HG03103 (cell line): Measurements from ENCODE around the gene FKTN.

Source experiments
- ATAC-seq: cut with Tn5 transposase; IDR thresholded peaks from one replicate; pipeline ENCODE4 v1.9.1; 2021; ENCODE audit warnings: low read depth; ENCODE audit not compliant: unreplicated experiment

FKTN gene

DNA sequence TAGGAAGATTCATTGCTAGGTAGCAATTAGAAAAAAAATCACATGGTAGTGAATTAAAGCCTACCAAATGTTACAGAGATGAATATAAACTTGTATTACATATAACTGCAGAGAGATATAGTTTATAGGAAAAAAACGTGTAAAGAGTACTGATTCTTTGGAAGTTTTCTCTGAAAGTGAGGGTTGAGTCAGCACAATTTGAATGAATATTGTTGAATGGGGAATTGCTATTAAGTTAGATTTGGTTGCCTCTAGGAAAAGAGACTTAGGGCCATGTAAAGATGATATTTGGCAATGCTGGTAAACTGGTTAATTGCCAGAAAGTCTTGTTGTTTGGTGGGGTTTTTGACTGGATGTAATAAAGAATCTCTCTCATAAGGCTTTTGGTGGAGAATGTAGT, 67.2 kb downstream of the FKTN start:
- ATAC-seq = no peak

DNA sequence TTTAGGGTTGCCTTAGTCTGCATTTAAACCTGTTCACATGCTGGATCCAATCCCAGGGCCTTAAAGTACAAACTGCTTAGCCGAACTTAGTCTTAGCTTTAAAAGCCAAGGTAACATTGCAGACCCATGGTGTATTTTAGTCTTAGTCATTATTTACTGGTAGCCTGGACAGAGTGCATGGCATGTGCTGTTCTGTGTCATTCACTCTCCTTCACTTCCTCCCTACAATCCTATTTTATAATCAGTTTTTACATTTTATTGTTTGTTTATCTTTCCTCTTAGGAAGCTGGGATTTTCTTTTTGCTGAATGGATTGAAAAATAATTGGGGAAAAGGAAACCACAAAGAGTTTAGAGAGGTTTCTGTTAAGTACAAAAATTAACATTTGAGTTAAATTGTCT, 74.9 kb downstream of the FKTN start:
- ATAC-seq = no peak

DNA sequence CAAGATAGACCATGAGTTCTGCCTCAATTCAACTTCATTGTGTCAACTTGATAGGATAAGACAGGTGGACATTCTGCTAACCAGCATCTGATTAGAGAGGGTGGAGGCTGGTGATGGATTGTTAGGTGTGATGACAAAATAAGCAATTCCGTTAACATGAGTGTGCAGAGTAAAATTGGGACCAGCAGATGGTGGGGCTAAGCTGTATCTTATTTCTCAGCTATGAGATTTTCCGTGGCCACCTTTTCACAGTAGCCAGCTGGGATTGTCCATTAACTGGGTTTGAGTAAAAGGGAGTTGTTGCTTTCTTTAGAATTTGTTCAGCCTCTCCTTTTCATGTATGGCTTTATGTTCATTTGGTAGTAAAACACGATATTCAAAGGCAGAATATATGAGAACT, 75.5 kb downstream of the FKTN start:
- ATAC-seq = no peak

- ATAC-seq = no peak
These were observed 78.4 kb downstream of the FKTN start for GRCh38 chr9:105636331-105636730.

GRCh38 chr9:105637787-105638395, 80.0 kb downstream of the FKTN start:
- no peak for ATAC-seq

DNA sequence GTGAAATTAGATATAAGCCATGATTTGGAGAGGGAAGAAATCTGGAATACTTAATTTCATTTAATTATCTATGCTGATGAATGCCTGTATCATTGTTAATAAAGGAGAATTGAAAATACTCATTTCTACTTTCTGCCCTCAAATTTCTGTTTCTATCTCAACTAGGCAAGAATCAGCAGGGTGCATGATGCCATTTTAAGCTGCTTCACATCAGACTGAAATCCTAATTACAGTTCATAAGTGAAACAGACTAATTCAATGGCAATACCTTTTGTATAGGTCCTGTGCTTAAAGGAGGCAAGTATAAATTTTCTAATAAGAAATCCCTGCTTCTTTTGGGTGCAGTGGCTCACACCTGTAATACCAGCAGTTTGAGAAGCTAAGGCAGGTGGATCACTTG, 82.0 kb downstream of the FKTN start:
- no peak for ATAC-seq

DNA sequence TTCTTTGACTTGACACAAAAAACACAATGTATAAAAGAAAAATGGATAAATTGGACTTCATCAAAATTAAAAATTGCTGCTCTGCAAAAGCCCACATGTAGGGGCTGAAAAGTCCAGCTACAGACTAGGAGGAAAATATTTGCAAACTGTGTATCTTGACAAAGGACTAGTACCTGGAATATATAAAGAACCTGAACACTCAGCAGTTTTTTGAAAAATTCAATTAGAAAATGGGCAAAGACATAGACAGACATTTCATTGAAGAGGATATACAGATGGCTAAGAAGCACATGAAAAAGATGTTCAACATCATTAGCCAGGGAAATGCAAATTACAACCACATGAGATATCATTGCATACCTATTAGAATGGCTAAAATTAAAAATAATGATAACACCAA, 85.9 kb downstream of the FKTN start:
- ATAC-seq = no peak

GRCh38 chr9:105646879-105647594, 89.1 kb downstream of the FKTN start:
- ATAC-seq = no peak

GRCh38 chr9:105647595-105648349, 89.8 kb downstream of the FKTN start:
- ATAC-seq = no peak

- no peak for ATAC-seq
These were observed 93.9 kb downstream of the FKTN start for GRCh38 chr9:105651806-105652205.

DNA sequence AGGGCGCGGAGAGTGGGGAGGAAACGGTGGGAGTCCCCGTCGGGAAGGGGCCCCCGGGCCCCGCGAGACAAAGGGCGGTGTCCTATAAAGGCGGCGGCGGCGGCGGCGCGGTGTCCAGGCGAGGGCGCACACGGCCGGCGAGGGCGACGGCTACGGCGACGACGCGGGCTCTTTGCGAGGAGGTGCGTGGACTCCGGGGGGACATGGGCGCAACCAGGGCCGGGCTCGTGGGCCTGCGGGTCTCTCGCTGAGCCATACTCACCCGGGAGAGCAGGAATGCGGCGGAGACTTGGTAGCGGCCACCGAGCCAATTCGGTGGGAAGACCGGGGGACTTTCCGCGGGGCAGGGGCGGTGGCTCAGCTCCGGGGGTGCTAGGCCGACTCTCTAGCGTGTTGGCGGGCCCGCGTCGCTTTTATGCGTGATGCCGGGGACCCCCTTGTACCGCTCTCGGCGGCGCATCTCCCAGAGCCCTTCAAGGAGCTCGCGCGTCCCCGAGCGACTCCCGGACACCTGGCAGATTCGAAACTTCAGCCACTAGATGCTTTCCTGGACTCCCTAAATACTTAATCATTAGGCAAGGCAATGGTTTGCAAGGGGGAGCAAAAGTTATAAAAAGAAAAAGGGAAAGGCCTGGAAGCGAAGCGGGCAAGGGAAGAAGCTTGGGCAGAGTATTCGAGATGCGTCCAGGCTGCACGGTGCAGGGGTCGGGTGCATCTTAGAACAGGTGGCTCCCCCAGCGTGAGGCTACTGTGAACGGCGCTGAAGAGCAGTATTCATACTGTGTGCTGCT, 98.4 kb downstream of the FKTN start:
- peak; percentile 55 for ATAC-seq

DNA sequence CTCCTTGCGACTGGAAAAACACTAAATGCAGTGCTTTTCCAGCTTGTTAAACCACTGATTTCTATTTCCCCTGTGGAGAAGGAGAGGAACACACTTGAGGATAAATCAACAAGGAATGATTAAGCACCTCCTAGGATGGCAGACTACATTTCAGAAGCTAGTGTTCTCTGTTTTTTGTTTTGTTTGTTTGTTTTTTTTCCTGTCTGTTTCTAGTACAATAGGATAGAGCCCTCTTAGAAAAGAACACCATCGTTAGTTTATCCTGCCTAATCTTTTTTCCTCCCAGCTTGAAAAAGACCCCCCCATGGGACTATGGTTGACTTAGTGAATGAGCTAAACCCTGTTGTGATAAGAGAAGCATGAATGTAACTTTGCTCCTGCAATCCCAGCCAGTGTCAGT, 100.4 kb downstream of the FKTN start:
- no peak for ATAC-seq

- ATAC-seq = no peak
These were observed 103.1 kb downstream of the FKTN start for GRCh38 chr9:105661011-105661410.

DNA sequence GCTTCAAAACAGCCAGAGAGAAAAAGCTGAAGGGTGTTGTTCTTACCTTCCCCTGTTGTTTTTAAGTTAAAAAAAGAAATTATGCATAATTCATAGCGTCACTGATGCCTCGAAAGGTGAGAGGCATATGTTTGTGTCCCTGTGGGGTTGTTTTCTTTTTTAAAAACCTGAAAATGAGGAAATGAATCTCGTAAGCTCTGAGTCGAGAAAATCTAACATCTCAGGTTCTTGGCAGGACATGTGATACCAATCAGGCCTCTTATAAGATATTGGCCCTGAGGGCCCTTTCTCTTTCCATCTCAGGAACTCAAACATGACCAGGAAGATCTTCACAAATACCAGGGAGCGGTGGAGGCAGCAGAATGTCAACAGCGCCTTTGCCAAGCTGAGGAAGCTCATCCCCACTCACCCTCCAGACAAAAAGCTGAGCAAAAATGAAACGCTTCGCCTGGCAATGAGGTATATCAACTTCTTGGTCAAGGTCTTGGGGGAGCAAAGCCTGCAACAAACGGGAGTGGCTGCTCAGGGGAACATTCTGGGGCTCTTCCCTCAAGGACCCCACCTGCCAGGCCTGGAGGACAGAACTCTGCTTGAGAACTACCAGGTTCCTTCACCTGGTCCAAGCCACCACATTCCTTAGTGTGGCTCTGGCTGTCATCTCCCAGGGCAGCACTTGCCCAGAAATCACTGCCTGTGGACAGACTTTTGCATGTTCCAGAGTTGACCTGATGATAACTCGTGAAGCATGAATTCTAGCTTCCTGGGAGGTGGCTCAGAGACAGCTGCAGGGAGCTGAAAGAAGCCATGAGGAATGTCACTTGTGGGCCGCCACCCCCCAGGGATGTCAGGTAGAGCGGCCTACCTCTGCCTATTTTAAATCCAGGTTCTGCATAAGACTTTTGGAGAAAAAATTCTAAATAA, 104.5 kb downstream of the FKTN start, which contains the start of gene TAL2:
TSS of gene TAL2 (plus strand) at position 274 of the 921 bp plus-strand sequence. CDS start at position 314, 40 bp downstream.
- ATAC-seq = peak; percentile 86

- no peak for ATAC-seq
These were observed 106.0 kb downstream of the FKTN start for GRCh38 chr9:105663914-105664313.

DNA sequence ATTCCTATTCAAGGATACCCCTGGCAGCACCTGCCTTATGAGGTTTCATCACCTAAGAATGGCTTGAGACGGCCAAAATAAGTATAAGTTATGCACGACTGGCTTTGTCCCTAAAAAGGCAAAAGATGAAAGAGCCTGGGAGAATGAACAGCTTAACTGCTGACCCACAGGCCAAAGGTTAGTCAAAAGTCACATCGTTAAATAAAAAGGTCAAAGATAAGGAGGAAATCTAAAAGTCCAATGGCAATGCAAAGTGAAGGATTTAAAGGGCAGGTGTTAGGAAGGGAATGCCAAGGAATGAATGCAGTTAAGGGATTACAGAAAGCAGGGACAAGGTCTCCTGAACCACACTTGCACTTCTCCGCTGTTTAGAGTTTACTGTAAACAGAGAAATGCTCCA, 109.9 kb downstream of the FKTN start:
- no peak for ATAC-seq

- ATAC-seq = no peak
These were observed 112.4 kb downstream of the FKTN start for GRCh38 chr9:105670315-105670714.

GRCh38 chr9:105670775-105671174, 112.8 kb downstream of the FKTN start:
- ATAC-seq = no peak

- peak; percentile 62 for ATAC-seq
These were observed 114.8 kb downstream of the FKTN start for GRCh38 chr9:105672711-105673234.
